Anterior cingulate cortex (tissue), 58 donors: ENCODE measurements around the gene NRIP3.
"Not testable (repeated sequence)": the region's sequence is repeated elsewhere in the genome, so short reads cannot be mapped to it uniquely, and the experiment has no call there.

Experiments used
- DNase-seq, 58 donors: peaks; one replicate each; lab custom pipeline; 2025; lab: John Stamatoyannopoulos, UW

Gene NRIP3

GRCh38 chr11:9016916-9017642, 13.3 kb upstream of the NRIP3 start:
- no peak for DNase-seq

GRCh38 chr11:9015677-9016076, 11.9 kb upstream of the NRIP3 start:
- DNase-seq, result peak in 49 of 58 donors; percentile 8 to 76 (median 43)

- DNase-seq, result no peak
Measured at GRCh38 chr11:9014826-9015225, 11.0 kb upstream of the NRIP3 start.

GRCh38 chr11:9013373-9013772, 9.6 kb upstream of the NRIP3 start:
- no peak for DNase-seq

GRCh38 chr11:9009538-9009937, 5.7 kb upstream of the NRIP3 start:
- DNase-seq, result not testable (repeated sequence)

- DNase-seq, result no peak
Measured at GRCh38 chr11:9008661-9009060, 4.9 kb upstream of the NRIP3 start.

GRCh38 chr11:9008011-9008550, 4.3 kb upstream of the NRIP3 start:
- DNase-seq, result no peak

GRCh38 chr11:9005087-9005486, 1.3 kb upstream of the NRIP3 start:
- DNase-seq, result no peak

- DNase-seq, result peak in 2 of 58 donors; percentile 24 to 27
Measured at GRCh38 chr11:9004183-9004926, 554 bp upstream of the NRIP3 start.

- DNase-seq, result peak in 1 of 58 donors; percentile 11
Measured at GRCh38 chr11:9002920-9003572, 755 bp downstream of the NRIP3 start.

GRCh38 chr11:9001736-9002135, 2.1 kb downstream of the NRIP3 start:
- no peak for DNase-seq

GRCh38 chr11:8998017-8998416, 5.8 kb downstream of the NRIP3 start:
- no peak for DNase-seq

- no peak for DNase-seq
Measured at GRCh38 chr11:8997451-8997850, 6.3 kb downstream of the NRIP3 start.

GRCh38 chr11:8989453-8989852, 14.3 kb downstream of the NRIP3 start:
- peak in 1 of 58 donors; percentile 4 for DNase-seq

GRCh38 chr11:8988329-8989234, 15.2 kb downstream of the NRIP3 start:
- no peak for DNase-seq

GRCh38 chr11:8987446-8987845, 16.4 kb downstream of the NRIP3 start:
- DNase-seq, result no peak

- not testable (repeated sequence) for DNase-seq
Measured at GRCh38 chr11:8986772-8987171, 17.0 kb downstream of the NRIP3 start.

- DNase-seq, result no peak
Measured at GRCh38 chr11:8985462-8985861, 18.3 kb downstream of the NRIP3 start.

GRCh38 chr11:8983552-8983951, 20.2 kb downstream of the NRIP3 start:
- DNase-seq, result no peak

- no peak for DNase-seq
Measured at GRCh38 chr11:8980485-8980884, 23.3 kb downstream of the NRIP3 start.
